Measurements from ENCODE around the gene PTF1A.

The PTF1A gene

DNA sequence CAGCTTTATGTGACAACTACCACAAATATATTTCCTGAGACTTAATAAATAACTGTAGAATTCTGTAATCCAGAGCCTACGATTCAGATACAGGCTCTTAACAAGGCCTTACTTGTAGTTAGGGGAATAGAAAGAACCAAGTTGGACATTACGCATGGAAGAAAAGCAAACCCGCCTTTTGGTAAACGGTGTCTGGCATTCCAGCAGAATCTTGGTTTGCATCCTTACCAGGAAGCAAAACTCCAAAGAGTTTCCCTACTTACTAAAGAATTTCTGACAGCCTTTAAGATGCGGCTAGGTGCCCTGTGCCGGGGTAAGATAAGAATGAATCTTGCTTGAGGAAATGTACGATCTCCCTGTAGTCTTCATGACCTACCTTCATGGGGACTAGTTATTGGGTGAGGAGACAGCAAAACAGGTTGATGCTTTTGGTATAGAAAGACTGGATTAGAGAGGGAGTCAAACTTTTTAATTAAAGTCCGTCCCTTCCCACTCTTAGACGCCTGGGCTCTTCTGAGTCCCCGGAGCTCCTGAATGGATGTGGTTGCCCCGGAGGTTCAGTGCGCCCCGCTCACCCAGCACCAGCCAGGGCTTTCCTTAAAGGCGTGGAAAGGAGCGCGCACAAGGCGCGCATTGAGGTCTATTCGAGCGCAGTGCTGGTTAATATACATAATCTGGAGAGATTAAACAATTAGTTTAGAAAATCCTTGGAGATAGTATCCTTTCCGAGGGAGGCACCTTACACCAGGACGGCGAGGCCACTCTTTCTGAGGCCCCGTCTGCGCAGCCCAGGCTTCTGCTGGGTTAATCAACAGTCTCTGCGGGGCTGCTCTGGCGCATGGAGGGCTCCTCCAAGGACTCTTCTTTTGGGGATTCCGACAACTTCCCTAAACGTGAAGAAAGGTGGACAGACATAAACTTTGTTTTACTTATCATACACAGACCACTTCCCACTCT, 11.5 kb downstream of the PTF1A start:
- POLR2A ChIA-PET: no interaction called here
- no peak overlapping the region for H3K27ac ChIP-seq (ENCODE audit: extremely low read depth, low read depth, low read length)
- H3K4me1 ChIP-seq (ENCODE audit: control insufficient read depth, insufficient read depth, low read length): no peaks in the 10 kb centered on the region; the same call in 1 of the 2 replicates
- H3K4me3 ChIP-seq (ENCODE audit: low read depth, low read length): no peak overlapping the region
- H3K36me3 ChIP-seq (ENCODE audit: control insufficient read depth in 2 of 2, insufficient read depth in 1 of 2, low read length in 2 of 2): no peaks in the 10 kb centered on the region
- H3K9me3 ChIP-seq (ENCODE audit: control insufficient read depth, insufficient read depth, low read depth, low read length): no peaks in the 10 kb centered on the region
- CTCF ChIA-PET: interaction anchor here (0.6 to 0.7 kb wide), 2 partner anchors 46 to 158 kb away, joined by 3 to 5 read pairs; no protein-coding TSS in a partner anchor
- TF ChIP-seq ZNF223 (tag by site-specific recombination; IDR thresholded peaks at IDR 0.05): no peak
- TF ChIP-seq ZNF701 (tag by site-specific recombination; IDR thresholded peaks at IDR 0.05): no peak
- no peak for TF ChIP-seq ZNF248 (tag by site-specific recombination; IDR thresholded peaks at IDR 0.05)
- no peak for TF ChIP-seq ZNF747 (tag by site-specific recombination; IDR thresholded peaks at IDR 0.05)
- TF ChIP-seq KLF9 (tag by site-specific recombination; IDR thresholded peaks at IDR 0.05; ENCODE audit: low read depth): no peak
- no peak for TF ChIP-seq ZNF133 (tag by site-specific recombination; IDR thresholded peaks at IDR 0.05)
- TF ChIP-seq ZNF266 (tag by site-specific recombination; IDR thresholded peaks at IDR 0.05; ENCODE audit: low read depth): no peak
- TF ChIP-seq, protein P1, sequence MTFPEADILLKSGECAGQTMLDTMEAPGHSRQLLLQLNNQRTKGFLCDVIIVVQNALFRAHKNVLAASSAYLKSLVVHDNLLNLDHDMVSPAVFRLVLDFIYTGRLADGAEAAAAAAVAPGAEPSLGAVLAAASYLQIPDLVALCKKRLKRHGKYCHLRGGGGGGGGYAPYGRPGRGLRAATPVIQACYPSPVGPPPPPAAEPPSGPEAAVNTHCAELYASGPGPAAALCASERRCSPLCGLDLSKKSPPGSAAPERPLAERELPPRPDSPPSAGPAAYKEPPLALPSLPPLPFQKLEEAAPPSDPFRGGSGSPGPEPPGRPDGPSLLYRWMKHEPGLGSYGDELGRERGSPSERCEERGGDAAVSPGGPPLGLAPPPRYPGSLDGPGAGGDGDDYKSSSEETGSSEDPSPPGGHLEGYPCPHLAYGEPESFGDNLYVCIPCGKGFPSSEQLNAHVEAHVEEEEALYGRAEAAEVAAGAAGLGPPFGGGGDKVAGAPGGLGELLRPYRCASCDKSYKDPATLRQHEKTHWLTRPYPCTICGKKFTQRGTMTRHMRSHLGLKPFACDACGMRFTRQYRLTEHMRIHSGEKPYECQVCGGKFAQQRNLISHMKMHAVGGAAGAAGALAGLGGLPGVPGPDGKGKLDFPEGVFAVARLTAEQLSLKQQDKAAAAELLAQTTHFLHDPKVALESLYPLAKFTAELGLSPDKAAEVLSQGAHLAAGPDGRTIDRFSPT (tag by site-specific recombination; IDR thresholded peaks at IDR 0.05): no peak
- no peak for TF ChIP-seq ZNF239 (tag by site-specific recombination; IDR thresholded peaks at IDR 0.05)
- TF ChIP-seq, protein P2, sequence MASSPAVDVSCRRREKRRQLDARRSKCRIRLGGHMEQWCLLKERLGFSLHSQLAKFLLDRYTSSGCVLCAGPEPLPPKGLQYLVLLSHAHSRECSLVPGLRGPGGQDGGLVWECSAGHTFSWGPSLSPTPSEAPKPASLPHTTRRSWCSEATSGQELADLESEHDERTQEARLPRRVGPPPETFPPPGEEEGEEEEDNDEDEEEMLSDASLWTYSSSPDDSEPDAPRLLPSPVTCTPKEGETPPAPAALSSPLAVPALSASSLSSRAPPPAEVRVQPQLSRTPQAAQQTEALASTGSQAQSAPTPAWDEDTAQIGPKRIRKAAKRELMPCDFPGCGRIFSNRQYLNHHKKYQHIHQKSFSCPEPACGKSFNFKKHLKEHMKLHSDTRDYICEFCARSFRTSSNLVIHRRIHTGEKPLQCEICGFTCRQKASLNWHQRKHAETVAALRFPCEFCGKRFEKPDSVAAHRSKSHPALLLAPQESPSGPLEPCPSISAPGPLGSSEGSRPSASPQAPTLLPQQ (tag by site-specific recombination; IDR thresholded peaks at IDR 0.05): no peak
- TF ChIP-seq ZNF426 (tag by site-specific recombination; IDR thresholded peaks at IDR 0.05): no peak
- no peak for TF ChIP-seq SP3 (tag by site-specific recombination; IDR thresholded peaks at IDR 0.05)
- TF ChIP-seq ZNF776 (tag by site-specific recombination; IDR thresholded peaks at IDR 0.05; ENCODE audit: borderline replicate concordance): no peak
- no peak for TF ChIP-seq ZNF146 (tag by site-specific recombination; IDR thresholded peaks at IDR 0.05)
- no peak for TF ChIP-seq FEZF1 (tag by site-specific recombination; IDR thresholded peaks at IDR 0.05)
- no peak for TF ChIP-seq ZNF664 (tag by site-specific recombination; IDR thresholded peaks at IDR 0.05)
- no peak for TF ChIP-seq ZNF174 (tag by site-specific recombination; IDR thresholded peaks at IDR 0.05)
- no peak for TF ChIP-seq ZNF221 (tag by site-specific recombination; IDR thresholded peaks at IDR 0.05; ENCODE audit: borderline replicate concordance)
- TF ChIP-seq ZNF514 (tag by site-specific recombination; IDR thresholded peaks at IDR 0.05): no peak

- Histone ChIP-seq H3K36me3 (ENCODE audit: control insufficient read depth in 2 of 2, insufficient read depth in 1 of 2, low read length in 2 of 2) (no peaks in the 10 kb centered on the region), H3K27ac (ENCODE audit: extremely low read depth, low read depth, low read length) (no peak overlapping the region), H3K9me3 (ENCODE audit: control insufficient read depth, insufficient read depth, low read depth, low read length) (no peaks in the 10 kb centered on the region), H3K4me1 (ENCODE audit: control insufficient read depth, insufficient read depth, low read length) (no peaks in the 10 kb centered on the region), H3K4me3 (ENCODE audit: low read depth, low read length) (no peak overlapping the region)
- ChIA-PET CTCF (no interaction called here), POLR2A (no interaction called here)
- no peak for TF ChIP-seq ZNF792 (tag by site-specific recombination; IDR thresholded peaks at IDR 0.05)
- no peak for TF ChIP-seq MEIS1 (CRISPR knock-in tag; IDR thresholded peaks at IDR 0.05; ENCODE audit: borderline replicate concordance)
- no peak for TF ChIP-seq ZNF133 (tag by site-specific recombination; IDR thresholded peaks at IDR 0.05)
- TF ChIP-seq, protein P3, sequence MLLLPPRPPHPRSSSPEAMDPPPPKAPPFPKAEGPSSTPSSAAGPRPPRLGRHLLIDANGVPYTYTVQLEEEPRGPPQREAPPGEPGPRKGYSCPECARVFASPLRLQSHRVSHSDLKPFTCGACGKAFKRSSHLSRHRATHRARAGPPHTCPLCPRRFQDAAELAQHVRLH (tag by site-specific recombination; IDR thresholded peaks at IDR 0.05): no peak
- no peak for TF ChIP-seq ZBTB7A (tag by site-specific recombination; IDR thresholded peaks at IDR 0.05; ENCODE audit: low read depth)
- TF ChIP-seq ZNF791 (tag by site-specific recombination; IDR thresholded peaks at IDR 0.05): no peak
- TF ChIP-seq ZFP37 (tag by site-specific recombination; IDR thresholded peaks at IDR 0.05): no peak
- TF ChIP-seq, protein P4, sequence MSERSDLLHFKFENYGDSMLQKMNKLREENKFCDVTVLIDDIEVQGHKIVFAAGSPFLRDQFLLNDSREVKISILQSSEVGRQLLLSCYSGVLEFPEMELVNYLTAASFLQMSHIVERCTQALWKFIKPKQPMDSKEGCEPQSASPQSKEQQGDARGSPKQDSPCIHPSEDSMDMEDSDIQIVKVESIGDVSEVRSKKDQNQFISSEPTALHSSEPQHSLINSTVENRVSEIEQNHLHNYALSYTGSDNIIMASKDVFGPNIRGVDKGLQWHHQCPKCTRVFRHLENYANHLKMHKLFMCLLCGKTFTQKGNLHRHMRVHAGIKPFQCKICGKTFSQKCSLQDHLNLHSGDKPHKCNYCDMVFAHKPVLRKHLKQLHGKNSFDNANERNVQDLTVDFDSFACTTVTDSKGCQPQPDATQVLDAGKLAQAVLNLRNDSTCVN (tag by site-specific recombination; optimal IDR thresholded peaks at IDR 0.05): no peak
- TF ChIP-seq ZNF280D (tag by site-specific recombination; IDR thresholded peaks at IDR 0.05): no peak
- TF ChIP-seq ZNF391 (tag by site-specific recombination; IDR thresholded peaks at IDR 0.05; ENCODE audit: borderline replicate concordance, low read depth): no peak
Observed at GRCh38 chr10:23204773-23205172, 12.7 kb downstream of the PTF1A start.

Data from HEK293 (cell line).